Measurements from ENCODE around the gene MTX1.

DNA sequence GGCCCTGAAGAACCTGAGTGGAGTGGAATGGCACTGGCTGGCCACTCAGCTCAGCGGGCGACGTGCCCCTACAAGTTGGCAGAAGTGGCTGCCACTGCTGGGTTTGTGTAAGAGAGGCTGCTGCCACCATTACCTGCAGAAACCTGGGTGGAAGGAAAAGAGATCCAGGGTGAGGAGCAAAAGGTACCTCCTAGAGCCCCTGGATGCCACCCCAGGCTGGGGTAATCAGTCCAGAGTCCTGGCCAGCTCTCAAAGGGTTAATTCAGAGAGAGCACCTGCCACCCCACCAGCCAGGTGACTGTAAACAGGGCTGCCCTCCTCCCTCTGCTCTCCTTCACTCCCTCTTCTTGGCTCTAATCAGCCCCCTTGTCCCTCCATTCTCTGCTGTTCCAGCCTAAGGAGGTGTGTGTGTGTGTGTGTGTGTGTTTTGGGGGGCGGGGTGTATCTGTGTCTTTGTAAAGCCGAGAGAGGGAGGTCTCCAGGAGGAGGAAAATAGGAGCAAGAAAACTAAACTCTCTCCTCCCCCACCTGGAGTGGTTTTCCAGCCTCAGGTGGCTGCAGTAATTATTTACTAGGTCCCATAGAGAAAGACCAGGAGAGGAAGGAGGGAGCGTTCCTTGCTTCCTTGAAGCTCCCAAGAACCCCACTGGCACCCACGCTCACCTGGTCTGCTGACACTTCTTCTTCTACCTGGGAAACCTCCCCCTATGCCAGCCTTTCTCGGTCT lies 22.3 kb upstream of the MTX1 start:
- TF ChIP-seq, protein P1, sequence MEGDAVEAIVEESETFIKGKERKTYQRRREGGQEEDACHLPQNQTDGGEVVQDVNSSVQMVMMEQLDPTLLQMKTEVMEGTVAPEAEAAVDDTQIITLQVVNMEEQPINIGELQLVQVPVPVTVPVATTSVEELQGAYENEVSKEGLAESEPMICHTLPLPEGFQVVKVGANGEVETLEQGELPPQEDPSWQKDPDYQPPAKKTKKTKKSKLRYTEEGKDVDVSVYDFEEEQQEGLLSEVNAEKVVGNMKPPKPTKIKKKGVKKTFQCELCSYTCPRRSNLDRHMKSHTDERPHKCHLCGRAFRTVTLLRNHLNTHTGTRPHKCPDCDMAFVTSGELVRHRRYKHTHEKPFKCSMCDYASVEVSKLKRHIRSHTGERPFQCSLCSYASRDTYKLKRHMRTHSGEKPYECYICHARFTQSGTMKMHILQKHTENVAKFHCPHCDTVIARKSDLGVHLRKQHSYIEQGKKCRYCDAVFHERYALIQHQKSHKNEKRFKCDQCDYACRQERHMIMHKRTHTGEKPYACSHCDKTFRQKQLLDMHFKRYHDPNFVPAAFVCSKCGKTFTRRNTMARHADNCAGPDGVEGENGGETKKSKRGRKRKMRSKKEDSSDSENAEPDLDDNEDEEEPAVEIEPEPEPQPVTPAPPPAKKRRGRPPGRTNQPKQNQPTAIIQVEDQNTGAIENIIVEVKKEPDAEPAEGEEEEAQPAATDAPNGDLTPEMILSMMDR (conservative IDR thresholded peaks at IDR 0.05; ENCODE audit: low read length): no peak
- no peak for TF ChIP-seq EZH2phosphoT487 (IDR thresholded peaks at IDR 0.05; ENCODE audit: borderline replicate concordance)
